Non-pigmented ciliary epithelial cell (primary cell): ENCODE results near the gene ITSN1.
A peak's percentile ranks its signal among the peaks of the same experiment; 100 is the strongest.

Experiments used
- DNase-seq: peaks from one replicate; pipeline ENCODE4 v3.0.0-alpha.2; 2010; ENCODE audit warnings: low read depth

ITSN1 gene

DNA sequence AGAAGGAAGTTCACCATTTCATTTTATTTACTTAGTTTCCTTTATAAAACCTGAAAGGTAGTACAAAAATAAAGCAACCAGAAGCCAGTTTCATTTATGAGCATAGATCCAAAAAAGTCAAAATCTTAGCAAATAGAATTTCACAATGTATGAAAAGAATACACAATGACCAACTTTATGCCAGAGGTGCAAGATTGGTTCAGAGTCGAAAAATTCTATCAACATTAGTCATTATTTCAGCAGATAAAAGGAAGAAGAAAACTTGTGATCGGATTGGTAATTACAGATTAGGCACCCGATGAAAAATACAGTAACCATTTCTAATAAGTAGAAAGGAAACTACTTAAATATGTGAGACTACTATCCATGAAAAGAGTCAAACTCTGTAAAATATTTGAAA is 89.1 kb downstream of the ITSN1 start:
- DNase-seq, result no peak

DNA sequence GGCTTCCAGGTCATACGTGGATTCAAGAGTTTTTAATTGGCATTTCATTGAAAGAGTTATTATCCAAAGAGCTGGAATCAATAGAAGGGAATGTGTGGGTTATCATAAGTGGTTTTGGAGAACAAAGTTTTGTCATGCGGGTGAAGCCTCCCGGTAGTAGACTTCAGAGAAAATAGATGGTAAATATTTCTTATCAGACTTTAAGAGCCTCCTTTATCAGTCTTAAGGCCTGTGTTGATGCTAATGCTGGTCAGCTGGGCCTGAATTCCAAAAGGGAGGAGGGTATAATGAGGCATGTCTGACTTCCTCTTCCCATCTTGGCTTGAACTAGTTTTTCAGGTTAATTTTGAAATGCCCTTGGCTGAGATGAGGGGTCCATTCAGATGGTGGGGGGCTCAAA is 89.7 kb downstream of the ITSN1 start:
- no peak for DNase-seq

DNA sequence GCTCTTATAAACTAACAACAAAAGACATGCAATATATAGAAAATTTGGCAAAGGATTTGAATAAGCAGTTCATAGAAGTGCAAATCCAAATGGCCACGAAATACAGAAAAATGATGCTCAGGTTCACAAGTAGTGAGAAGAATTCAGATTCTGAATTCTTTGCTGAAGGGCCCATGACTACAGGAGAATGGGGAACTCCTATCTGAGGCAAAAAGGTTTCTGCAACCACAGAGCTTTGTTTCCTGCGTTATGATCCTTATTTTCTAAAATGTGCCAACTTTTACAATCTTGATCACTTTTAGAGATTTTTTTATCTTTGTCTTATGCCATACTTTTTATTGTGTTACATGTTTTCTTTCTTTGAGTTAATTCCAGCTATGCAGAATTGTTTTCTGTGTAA is 91.3 kb downstream of the ITSN1 start:
- DNase-seq, result no peak

DNA sequence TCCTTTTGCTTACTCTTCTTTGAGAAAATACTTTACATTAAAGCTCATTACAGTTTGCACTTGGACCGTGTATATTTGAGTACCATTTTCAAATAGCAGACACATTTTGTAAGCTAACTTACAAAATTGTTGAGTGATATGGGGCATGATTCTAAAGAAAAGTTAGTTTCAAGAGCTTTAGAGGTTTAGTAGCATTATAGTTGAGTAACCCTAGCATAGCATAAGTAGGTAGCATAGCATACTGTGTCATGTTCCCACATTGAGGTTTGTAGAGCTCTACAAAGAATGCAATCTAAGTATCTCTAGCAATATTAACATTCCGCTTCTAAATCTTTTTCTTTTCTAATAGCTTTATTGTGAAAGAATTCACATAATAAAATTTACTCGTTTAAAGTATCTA is 92.0 kb downstream of the ITSN1 start:
- DNase-seq, result peak; percentile 24

DNA sequence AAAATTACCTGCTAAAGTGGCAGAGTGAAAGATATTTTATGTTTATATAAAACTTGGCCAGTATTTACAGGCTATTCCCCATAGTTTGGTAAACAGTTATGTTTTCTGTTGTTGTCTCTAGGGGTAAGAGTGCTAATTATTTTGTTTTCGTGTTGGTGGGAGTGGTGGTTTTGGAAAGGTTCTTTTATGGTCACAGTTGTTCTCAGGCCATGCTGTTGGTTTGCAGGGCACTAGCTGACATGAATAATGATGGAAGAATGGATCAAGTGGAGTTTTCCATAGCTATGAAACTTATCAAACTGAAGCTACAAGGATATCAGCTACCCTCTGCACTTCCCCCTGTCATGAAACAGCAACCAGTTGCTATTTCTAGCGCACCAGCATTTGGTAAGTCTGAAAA is 92.5 kb downstream of the ITSN1 start:
- DNase-seq, result no peak

DNA sequence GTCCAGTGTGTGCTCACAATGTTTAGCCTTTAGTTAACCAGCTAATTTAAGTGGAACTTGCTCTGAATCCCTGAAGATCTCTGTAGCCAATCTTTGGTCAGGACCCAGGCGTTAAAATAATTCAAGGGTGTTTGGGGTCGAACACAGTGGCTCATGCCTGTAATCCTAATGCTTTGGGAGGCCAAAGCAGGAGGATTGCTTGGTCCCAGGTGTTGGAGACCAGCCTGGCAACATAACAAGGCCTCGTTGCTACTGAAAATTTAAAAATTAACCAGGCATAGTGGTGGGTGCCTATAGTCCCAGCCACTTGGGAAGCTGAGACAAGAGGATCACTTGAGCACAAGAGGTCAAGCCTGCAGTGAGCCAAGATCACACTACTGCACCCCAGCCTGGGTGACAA is 94.3 kb downstream of the ITSN1 start:
- no peak for DNase-seq

DNA sequence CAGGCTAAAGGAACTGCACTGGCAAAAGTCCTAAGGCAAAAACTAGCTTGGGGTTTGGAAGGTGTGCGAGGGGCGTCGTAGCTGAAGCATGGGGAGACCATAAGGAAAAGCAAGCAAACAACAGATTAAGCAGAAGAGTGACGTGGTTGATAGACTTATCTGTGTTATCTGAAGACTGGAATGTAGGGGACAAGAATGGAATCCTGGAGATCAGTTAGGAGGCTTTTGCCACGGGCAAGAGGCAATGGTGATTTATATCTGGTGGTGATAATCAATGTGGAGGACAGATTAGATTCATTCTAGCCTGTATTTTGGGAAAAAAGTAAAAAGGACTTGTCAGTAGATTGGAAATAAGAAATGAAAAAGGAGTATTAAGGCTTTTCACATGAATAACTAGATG is 97.4 kb downstream of the ITSN1 start:
- no peak for DNase-seq

DNA sequence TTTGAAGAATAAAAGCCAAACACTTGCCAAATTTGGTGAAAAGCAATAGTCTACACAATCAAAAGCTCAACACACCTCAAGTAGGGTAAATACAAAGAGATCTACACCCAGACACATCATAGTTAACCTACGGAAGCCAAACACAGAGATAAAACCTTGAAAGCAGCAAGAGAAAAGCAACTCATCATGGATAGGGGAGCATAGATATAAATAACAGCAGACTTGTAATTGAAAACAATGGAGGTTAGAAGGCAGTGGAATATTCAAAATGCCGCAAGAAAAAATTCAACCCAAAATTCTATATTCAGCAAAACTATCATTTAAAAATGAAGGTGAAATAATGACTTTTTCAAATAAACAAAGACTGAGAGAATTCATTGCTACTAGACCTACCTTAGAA is 105.1 kb downstream of the ITSN1 start:
- DNase-seq, result no peak

DNA sequence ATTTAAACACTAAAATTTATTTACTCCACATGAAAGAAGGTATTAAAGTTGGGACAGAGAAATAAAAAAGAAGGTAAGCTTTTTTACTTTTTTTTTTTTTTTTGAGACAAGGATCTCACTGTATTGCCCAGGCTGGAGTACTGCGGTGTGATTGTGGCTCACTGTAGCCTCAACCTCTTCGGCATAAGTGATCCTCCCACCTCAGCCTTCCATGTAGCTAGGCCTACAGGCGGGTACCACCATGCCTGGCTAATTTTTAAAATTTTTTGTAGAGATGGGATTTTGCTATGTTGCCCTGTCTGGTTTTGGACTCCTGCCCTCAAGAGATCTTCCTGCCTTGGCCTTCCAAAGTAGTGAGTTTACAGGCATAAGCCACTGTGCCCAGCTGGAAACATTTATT is 106.6 kb downstream of the ITSN1 start:
- DNase-seq, result no peak

DNA sequence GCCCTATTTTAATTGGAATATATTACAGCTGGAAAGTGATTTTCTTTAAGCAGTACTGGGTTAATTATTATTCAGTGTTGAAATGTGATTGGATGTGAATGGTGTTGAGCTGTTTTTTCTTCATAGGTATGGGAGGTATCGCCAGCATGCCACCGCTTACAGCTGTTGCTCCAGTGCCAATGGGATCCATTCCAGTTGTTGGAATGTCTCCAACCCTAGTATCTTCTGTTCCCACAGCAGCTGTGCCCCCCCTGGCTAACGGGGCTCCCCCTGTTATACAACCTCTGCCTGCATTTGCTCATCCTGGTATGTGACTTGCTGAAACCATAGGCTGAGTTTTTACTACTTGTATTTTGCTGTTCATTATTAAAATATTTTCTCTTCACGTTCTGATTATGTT is 107.7 kb downstream of the ITSN1 start:
- no peak for DNase-seq

DNA sequence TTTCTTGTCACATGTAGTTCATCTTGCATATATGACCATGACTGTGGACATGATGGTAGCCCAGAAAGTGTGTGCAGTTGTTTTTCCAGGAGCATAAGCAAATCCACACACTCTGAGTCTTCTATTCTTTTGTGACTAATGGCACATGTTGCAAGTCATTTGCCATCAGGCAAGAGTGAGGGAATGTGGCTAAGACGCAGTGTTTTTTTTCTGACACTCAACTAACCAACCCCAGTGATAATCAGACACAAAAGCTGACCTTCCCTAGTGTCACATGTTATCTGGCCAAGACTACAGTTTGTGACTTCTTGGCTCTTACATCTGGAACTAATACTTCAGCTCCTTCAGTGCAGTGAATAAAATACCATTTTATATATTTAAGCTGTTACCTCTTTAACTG is 108.8 kb downstream of the ITSN1 start:
- no peak for DNase-seq

DNA sequence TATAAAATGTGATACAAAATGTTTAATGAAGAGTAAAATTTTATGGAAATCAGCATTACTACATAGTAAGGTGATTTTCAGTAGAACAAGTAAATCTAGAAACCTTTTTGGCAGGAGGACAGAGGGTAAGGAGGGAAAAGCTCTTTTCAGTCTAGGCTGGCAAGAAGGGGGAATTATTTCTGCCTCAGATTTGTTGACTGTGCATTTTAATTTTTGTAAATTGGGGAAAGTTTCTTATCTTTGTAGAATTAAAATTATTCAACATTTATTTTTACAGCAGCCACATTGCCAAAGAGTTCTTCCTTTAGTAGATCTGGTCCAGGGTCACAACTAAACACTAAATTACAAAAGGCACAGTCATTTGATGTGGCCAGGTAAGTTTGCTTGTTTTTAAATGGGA is 109.2 kb downstream of the ITSN1 start:
- DNase-seq, result no peak

DNA sequence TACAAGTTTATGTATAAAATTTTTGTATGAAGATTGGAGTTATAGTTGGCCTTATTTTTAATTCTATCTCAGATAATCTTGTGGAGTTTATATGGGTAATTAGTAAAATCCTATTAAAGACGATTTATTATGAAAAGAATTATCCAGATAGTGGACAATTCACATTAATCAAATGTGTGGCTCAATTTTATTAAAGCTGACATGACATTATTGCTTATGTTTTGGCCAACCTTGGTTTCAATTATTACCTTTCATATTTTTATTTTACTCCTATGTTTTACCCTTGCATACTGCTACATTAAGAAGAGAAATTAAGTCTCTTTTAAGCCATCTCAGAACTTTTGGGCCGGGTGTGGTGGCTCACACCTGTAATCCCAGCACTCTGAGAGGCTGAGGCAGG is 110.0 kb downstream of the ITSN1 start:
- DNase-seq, result no peak

DNA sequence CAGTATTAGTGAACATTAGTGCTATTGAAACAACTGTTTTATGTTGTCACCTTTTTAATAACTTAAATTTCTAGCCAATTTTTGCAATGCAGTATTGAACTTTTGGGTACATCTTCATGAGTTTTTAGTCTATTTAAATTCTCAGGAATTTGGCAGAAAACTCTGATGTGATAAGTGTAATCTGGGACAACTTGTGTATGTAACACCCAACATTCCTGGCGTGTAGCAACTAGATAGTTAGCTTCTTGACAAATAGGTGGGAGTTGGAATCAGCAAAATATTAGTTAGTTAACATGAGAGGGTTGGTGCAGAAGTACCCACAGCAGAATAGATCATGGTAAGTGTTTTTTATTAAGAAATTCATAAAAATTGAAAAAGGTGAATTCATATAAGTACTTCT is 111.6 kb downstream of the ITSN1 start:
- DNase-seq, result no peak

DNA sequence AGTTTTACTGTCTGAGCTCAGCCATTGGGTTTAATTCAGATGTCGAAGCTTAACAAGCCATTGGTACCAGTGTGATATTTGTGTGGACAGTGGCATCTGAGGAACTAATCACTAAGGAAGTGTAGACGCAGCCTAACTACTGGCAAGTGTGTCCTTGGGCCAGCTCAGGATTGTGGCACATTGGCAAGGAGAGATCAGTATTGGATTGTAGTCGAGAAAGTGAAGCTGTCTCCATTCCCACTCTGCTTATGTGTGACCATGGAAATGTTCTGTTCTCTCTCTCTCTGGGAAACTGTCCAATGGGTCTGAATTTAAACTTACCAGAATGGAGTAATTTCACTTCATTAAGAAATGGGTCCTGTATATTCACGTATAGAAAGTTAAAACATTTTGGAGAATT is 112.2 kb downstream of the ITSN1 start:
- DNase-seq, result no peak

DNA sequence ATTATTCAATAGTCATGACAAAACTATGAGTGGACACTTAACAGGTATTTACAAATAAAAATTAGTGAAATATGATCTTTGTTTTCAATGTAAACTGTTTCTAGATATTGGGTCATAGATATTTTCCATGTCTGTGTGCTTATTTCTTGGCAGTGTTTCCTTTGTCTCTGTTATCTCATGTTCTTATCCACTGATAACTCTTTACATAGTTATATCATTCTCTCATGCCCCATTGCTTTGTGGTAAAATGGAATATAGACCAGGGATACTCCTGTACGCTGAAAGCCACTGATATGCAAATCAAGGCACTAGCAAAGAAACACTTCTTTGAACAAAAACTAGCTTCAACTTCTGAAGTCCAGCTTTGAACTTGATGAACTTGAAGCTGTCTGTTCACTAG is 113.1 kb downstream of the ITSN1 start:
- DNase-seq, result no peak

DNA sequence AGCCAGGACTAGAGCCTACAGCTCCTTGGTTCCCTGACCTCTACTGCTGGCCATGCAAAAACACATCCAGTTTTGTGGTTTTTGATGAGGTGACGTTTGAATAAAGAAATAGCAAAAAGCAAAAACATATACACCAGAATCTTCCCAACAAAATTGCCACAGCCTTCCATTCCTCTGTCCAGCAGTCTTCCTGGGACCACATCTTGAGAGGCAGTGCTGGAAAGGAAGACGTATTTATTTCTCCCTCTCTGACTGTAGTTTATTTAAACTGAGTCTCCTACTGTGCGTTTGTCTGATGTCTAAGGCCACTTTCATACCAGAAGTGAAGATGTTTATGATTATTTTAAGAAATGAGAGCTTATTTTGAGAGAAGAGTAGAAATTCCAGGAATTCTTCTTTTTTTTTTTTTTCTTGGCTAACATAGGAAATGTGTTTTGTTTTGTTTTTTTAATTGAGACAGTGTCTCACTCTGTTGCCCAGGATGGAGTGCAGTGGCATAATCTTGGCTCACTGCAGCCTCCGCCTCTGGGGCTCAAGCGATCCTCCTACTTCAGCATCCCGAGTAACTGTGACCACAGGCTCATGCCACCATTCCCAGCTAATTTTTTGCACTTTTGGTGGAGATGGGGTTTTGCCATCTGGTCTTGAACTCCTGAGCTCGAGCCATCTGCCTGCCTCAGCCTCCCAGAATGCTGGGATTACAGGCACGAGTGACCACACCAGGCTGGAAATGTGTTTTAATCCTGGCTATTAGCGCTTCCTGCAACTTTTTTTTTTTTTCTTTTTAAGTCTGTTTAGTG is 118.5 kb downstream of the ITSN1 start:
- peak; percentile 43 for DNase-seq

DNA sequence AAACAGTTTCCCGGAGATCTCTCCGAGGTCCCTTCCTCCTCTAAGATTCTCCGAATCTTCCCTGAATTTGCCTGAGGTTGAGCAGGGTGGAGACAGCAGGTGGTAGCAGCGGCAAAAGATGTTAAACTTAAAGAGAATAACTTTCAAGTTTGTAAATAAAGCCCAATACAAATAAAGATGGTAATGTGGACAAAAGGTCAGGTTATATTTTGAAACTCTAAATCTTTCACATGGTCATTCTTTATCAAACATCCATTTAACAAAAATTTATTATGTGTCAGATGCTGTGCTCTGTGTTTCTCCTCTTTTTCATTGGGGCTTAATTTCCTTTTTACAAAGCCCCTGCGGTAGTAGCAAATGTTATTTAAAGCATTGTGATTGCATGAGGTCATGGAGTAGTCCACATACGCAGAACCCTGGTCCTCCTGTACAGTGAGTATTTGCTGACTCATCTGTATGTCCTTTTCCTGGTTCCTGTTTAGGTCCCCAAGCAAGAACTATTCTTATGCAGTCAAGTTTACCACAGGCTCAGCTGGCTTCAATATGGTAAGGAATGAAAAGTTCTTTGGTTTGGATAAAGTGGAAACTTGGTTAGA is 119.2 kb downstream of the ITSN1 start:
- DNase-seq, result peak; percentile 99

DNA sequence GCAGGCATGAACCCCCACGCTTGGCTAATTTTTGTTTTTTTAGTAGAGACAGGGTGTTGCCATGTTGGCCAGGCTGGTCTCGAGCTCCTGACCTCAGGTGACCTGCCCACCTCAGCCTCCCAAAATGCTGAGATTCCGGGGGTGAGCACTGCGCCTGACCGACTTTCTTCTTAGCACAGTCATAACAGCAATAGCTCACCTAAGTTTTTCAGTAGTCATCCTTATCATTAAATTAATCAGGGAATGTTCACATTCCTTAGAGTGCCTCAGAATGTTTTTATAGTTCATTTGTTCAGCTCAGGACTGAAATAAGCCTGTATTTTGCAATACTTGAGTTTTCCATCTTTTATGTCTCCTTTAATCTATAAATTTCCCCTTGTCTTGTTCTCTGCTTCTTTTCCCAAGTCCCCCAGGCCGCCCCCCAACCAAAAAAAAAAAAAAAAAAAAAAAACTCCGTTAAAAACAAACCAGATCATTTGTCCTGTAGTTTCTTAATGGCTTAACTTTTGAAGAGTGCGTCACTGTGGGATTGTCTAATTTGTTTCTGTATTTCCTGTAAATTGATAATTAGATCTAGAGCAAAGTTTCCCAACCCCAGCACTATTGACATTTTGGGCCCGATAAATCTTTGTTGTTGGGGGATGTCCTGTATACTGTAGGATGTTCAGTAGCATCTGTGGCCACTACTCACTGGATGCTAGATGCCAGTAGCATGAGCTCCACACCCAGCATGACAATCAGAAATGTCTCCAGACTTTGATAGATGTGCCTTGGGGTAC is 120.7 kb downstream of the ITSN1 start:
- peak; percentile 37 for DNase-seq

DNA sequence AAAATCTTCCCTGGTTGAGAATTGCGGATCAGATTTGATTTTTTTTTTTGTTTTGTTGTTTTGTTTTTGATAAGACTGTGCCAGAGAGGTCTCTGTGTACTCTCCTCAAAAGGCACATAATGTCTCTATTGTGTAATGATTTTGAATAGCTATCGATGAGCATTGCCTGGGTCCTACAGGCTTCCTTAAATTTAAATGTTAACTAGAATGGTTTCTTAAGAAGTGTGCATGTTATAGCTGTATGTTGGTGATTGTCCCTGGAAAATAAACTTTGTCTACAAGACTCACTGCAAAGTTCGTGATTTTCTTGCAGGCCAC is 121.2 kb downstream of the ITSN1 start:
- no peak for DNase-seq

DNA sequence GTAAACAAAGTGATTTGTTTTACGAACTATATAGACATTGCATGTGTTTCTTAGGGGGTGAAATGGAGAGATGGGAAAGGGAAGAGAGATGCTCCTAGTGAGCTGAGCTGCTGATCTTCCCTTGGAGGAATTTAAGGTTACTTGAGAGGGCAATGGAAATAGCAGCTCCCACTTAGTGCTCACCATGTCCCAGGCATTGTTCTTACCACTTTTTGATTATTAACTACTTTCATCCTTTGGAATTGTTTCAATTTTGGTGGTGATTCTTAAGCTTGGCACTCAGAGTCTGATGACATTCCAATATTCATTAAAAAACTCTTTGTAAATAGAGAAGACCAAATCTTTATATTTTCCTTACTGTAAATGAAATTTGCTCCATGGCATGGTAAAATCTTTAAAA is 124.9 kb downstream of the ITSN1 start:
- DNase-seq, result no peak

DNA sequence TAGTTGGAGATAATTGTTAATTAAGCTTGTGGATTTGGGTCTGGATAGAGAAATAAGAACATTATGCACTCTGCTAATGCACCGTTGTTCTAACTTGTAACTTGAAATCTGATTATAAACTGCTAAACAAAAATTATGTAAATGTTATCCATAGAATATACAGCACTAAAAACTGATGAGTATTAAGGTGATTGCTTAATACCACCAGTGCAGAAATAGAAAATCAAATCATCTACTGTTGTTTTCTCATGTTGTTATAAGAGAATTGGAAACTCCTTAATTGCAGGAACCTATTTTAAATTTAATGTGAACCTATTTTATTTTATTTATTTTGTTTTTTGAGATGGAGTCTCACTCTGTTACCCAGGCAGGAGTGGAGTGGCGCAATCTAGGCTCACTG is 125.7 kb downstream of the ITSN1 start:
- no peak for DNase-seq

DNA sequence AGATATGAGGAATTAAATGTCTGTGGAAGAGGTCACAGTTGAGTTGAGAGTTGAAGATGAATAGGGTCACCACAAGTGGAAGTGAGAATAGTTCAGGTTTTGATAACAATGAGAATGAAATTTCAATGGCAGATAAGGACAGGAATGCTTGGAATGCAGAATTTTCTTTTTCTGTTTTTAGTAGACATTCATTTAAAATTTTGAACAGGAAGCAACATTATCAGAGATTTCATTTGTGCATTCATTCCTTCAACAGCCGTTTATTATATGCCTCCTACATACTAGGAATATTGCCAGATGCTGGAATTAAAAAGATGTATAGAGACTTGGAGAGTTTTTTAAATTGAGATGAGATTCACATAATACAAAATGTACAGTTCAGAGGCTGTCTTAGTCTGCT is 126.8 kb downstream of the ITSN1 start:
- DNase-seq, result no peak

DNA sequence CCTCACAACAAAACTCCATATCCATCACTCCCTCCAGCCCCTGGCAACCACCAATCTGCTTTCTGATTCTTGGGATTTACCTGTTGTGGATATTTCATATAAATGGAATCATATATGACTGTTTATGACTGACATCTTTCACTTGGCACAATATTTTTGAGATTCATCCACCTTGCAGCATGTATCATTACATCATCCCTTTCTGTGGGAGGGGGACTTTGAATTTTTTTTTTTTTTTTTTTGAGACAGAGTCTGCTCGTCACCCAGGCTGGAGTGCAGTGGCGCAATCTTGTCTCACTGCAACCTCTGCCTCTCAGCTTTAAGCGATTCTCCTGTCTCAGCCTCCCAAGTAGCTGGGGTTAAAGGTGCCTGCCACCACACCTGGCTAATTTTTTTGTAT is 128.2 kb downstream of the ITSN1 start:
- DNase-seq, result no peak
